Mesenteric fat pad (tissue), 1 donor: ENCODE measurements around the gene PRRX1. TPM values are rescaled to one million over a fixed set of nuclear protein-coding genes. Genes with fewer than 3 reads are reported as not detected.

ENCODE experiments used
- DNase-seq: peaks from one replicate; pipeline ENCODE4 v3.0.0-alpha.2; 2020; ENCODE audit warnings: low spot score
- total RNA-seq: library from RNA; stranded (reverse); fragmentation: NEBNext Ultra II Directional; extraction: Animal tissue kit (Norgen Biotek cat#: 25700); gene quantifications from one replicate; pipeline ENCODE4 v1.2.1, GENCODE V29; 2021
- donor health status: DM: yes; HTN: yes; CAD: no.

The PRRX1 gene
- total RNA-seq, 1 donor from 2014 or later = 46.2 TPM

DNA sequence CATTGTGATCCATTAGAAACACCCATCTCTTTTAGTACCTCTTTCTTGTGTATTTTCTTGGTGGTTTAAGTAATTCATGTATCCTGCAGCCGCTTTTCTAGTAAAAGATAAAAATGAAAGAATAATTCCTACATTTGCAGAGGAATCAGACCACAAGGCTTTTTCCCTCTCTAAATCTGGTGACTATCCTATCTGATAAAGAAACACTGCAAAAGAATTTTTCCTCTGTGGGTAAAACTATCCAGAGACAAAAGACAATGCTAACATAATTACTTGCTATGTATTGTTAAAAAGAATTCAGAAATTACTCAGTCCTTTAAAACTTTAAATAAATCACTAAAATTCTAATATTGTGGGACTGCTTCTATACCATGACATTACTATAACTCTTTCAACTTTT is 51.0 kb downstream of the PRRX1 start:
- no peak for DNase-seq

DNA sequence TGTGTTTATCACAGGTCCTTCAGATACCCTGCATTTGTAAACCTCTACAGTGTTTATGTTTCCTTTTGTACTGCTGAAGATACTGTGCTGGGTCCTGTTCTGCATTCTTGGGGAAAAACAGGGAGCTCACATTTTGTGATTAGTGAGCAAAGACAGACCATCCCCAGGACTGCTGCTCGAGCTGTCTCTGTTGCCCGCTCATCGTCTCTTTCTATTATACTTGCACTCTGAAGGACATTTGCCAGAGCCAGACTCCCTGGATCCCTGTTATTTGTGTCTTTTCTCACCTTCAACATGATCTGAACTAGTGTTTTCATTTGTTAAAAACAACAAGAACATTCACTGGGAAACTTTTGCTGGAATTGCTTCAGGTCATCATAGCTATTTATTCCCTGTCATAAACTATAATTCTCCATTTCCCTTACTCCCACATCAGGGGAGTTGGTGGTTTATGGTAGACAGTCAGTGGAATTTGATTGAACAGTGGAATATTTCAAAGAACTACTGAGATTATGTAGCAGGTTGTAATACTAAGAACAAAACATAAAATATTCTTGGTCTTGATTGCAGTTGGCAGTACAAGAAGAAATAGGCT is 53.0 kb downstream of the PRRX1 start:
- no peak for DNase-seq

DNA sequence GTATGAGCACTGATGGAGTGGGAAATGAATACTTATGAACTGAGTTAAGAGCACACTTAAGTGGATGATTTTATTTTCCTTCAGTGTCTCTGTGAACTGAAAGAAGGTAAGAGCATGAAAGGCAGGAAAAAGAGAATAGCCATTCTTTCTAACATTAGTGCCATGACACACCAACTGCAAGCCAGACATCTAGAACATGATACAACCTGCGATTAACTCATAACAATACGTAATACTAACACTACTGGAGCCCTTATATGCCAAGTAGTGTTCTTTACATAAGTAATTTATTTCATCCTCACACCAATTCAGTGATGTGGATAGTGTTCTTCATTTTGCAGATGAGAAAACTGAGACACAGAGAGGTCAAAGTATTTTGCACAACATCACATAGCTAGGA is 56.7 kb downstream of the PRRX1 start:
- DNase-seq = no peak

GRCh38 chr1:170721621-170722020 is 57.7 kb downstream of the PRRX1 start:
- no peak for DNase-seq

- no peak for DNase-seq
These were observed 59.6 kb downstream of the PRRX1 start for GRCh38 chr1:170723518-170723917.

GRCh38 chr1:170725326-170725725 is 61.4 kb downstream of the PRRX1 start:
- no peak for DNase-seq

- no peak for DNase-seq
These were observed 64.0 kb downstream of the PRRX1 start for GRCh38 chr1:170727963-170728362.

DNA sequence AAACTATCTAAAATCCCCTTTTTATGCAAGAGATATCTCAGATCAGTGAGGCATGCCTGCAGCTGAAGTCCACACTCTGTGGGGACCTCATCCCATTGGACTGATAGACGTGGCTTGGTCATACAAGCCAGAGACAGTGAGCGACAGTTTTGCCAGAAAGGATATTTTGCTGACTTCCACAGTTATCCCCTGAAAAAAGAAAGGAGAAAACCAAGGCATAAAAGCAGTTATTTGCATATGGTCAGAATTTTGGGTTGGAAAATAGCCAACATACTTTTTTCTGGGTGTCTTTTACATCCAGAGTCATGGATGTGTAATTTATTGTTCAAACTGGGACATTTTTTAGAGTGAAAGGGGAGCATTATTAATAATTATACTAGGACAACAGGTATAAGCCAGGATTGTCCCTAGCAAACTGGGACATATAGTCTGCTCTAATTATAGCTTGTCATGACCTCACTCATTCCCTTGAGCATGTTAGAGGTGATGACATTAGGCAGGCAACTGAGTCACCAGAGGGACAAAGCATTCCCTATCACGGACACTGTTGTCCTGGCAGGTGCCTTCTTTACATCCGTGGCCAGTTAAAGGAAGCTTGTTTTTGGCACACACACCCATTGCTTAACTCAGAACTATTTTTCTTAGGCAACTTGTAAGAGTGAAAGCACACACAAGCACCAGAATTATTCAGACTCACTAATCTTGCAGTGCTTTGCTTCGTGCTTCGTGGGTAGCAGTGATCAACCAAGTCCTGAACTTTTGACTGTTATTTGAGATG is 65.5 kb downstream of the PRRX1 start:
- DNase-seq = no peak

GRCh38 chr1:170730014-170730413 is 66.1 kb downstream of the PRRX1 start:
- DNase-seq = no peak

DNA sequence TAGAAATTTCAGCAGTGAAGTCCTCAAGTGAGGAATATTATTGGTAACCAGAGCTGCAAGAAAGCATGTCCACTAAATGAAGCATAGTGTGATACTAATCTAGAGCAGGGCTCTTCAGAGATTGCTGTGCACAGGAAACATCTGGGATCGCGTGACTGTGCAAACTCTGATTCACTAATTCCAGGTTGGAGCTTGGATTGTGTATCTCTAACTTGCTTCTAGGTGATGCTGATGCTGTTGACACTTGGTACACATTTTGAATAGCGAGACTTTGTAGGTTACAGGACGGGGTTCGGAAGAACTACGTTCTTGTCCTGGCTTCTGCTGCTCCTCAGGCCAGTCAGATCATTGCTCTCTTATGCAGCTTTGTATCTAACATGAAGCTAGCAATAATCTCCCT is 66.5 kb downstream of the PRRX1 start:
- DNase-seq = no peak

DNA sequence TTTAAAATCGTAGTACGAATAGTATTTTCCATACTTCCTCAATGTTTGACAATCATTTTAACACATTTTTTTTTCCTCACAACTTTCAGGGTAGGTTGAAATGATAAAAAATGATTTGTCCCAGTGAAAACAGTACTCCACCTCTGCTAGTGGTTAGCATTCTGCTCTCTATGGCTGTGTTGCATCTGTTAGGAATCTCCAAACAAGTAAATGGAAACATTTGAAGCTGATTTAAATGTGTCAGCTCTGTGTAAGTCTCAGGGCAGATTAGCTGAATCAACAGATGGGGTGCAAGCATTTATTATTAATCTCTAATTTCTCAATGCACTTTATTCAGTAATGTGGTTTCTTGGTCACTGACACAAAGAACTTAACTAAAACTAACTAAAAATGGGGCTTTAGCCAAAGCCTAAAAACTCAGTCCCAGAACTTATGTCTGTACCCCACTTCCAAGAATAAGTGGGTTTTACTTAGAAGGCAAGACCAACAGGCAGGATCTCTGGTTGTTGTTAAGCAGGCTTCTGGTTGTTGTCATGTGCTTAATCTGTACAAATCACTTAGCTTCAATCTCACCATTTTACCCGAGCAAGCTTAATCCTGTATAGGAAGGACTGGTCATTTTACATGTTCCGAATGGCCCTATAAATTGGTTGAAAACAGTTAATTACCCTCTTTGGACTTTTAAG is 67.8 kb downstream of the PRRX1 start:
- no peak for DNase-seq

DNA sequence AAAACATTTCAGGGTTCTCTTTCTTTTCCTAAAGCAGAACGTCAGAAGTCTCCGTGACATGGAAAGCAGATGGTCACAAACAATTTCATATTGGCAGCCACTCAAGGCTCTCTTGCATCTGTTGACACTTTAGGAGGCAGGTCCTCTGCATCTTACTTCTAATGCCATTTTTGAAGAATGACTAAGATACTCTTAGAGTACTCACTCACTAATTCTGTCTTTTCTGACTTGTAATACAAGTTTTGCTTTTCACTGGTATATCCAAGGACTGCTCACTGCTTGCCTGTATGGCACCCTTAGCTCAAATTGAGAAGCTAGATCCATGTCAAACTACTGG is 68.3 kb downstream of the PRRX1 start:
- DNase-seq = no peak

DNA sequence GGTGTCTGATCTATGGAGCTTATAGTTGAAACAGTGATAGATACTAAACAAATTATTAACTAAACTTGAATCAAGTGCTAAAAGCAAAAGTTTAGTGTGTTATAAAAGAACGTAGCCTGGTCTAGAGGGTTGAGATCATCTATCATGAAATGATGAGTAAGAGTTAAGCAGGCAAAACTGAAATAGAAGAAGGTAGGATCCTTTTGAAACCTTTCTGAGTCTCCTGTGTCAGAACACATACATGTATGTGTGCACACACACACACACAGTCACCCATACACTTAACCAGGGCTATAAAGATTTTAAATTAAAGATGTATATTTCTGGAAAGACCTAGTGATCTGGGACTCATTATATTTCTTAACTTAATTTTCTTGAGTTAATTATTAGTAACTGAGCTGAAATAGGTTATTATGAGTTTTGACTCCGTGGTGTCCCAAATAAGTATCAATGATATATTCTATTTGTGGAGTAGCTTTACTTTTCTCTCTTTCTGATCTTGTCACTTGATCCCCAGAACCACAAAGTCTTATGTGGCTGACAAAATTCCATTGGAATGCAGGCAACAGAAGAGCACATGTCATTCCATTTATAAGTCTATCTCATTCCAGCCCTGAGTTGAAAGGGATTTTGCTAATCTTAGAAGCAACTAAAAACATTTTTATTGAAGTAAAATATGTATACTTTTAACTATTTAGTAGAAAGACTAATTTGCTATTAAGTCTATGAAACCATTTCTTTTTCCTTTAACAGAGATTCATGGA is 70.7 kb downstream of the PRRX1 start:
- DNase-seq = no peak

DNA sequence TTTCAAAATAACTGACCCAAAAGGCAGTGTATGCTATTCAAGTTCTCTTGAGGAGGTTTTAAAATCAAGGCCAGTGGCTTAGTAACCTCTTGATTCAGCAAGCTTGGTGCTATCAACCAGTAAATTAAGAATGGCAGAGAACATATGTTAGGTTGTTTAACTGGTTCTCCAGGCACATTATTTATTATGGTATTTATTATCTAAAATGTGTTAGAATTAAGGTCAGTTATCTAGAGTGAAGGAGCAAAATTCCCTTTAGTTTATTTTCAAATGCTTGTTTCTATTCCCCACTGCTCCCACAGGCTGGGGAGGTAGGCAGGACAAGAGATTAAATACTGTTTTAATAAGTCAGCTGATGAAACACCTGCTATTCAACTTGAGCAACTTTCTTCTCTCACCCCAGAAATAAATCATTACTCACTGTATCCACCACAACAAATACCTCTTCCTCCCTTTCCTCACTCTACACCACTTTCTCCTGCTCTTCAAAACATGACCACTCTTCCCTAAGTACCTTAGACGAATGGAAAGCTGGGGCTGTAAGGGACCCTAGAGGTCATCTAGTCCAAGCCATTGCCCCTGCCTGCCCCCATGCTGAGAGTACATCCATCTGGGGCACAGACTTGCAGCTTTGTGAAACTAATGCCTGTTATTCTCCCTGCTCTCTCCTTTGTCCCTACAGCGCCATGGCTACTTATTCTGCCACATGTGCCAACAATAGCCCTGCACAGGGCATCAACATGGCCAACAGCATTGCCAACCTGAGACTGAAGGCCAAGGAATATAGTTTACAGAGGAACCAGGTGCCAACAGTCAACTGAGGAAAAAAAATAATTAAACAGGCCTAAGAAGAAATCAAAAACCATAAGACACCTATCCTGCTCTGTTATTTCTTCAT is 71.7 kb downstream of the PRRX1 start:
- no peak for DNase-seq

DNA sequence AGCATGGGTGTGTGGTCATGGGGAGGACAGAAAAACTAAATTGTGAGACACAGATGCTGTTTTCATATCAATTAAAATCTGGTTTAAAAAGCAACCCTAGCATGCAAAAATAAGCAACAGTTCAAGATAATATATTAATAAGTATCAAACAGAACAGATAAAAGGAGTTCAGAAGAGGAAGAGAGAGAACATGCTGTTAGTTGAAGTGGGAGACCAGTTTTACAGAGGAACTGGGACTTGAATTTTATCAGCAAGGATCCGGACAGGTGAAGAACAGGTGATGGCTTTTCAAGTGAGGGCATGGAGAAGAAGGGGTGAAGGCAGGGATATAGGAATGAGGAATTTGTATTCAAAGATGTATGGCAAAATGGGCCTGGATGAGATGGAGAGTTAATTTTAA is 75.9 kb downstream of the PRRX1 start:
- no peak for DNase-seq

GRCh38 chr1:170741678-170742077 is 77.7 kb downstream of the PRRX1 start:
- DNase-seq = no peak

DNA sequence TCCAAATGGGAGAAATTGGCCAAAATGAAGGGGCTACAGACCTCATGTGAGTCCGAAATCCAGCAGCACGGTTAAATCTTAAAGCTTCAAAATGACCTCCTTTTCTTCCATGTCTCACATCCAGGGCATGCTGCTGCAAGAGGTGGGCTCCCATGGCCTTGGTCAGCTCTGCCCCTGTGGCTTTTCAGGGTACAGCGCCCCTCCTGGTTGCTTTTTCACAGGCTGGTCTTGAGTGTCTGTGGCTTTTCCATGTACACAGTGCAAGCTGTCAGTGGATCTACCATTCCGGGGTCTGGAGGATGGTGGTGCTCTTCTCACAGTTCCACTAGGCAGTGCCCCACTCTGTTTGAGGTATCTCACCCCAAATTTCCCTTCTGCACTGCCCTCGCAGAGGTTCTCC is 78.7 kb downstream of the PRRX1 start:
- no peak for DNase-seq

DNA sequence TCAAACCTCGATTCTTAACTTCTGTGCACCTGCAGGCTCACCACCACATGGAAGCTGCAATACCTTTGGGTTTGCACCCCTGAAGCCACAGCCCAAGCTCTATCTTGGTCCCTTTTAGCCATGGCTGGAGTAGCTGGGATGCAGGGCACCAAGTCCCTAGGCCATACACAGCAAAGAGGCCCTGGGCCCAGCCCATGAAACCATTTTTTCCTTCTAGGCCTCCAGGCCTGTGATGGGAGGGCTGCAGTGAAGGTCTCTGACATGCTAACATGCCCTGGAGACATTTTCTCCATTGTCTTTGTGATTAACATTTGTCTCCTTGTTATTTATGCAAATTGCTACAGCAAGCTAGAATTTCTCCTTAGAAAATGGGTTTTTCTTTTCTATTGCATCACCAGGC is 79.2 kb downstream of the PRRX1 start:
- DNase-seq = no peak

DNA sequence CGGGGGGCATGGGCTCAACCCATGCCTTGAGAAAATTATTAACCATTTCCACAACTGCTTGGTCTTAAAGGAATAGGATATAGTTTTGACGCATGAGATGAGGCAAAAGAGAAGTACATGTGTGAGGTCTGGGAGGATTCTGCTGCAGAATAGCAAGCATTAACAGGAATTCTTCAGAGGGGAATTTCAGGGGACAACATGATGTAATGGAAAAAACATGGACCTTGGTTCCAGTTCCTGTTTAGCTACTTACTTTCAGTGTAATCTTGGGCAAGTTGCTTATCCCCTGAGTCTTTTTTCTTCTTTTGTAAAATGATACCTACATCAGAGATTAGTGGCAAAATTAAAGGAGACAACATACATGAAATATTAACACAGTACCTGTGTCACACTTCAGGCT is 85.6 kb downstream of the PRRX1 start:
- no peak for DNase-seq

DNA sequence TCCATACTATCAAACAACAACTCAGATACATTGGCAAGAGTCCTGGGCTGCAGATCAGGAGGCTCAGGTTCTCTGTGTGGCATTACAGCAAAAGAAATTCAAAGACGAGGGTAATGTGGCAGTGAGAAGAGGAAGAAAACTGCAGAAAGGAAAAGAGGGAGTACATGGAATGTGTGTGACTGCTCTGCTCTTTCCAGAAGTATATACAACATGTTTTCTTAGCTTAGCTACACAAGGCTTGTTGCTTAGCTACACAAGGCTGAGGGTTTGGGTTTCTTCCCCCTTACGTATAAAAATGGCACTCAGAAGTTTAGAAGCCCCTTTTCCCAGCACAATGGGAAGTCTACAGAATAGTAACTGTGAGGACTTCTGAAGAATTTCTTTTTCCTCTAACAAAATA is 86.0 kb downstream of the PRRX1 start:
- DNase-seq = no peak

DNA sequence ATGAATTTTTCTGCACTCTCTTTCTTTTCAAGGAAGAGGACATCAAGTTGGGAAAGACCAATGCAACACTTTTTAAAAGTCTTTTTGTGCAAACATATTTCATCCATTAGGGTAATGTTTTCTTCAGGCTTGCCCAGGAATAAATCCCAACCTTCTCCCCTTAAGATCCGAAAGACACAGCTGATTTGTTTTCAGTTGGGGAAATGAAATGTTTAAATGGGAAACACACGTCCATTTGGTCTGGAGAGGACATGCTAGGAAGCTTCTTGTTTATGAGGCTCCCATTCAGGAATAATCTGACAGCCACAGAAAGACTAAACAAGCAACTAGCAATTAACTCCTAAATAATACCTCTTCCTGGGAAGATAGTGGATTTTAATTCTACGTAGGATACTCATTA is 91.9 kb downstream of the PRRX1 start:
- no peak for DNase-seq
